Mucosa of stomach (tissue), 1 donor: ENCODE results near the gene AP3S2.

Experiments used
- H3K27me3 ChIP-seq: one replicate; pipeline ENCODE4 v1.7.0; 2013; ENCODE audit warnings: mild to moderate bottlenecking, low read length; ENCODE audit not compliant: control insufficient read depth, insufficient read depth
- H3K36me3 ChIP-seq: one replicate; pipeline ENCODE4 v1.7.0; 2013; ENCODE audit warnings: low read length; ENCODE audit not compliant: control insufficient read depth, insufficient read depth
- H3K4me1 ChIP-seq: one replicate; pipeline ENCODE4 v1.7.0; 2013; ENCODE audit warnings: mild to moderate bottlenecking, low read length; ENCODE audit not compliant: control insufficient read depth, insufficient read depth
- H3K4me3 ChIP-seq: one replicate; pipeline ENCODE4 v1.7.0; 2013; ENCODE audit warnings: low read length
- H3K9ac ChIP-seq: one replicate; pipeline ENCODE4 v1.7.0; 2013; ENCODE audit warnings: mild to moderate bottlenecking, low read length, moderate library complexity
- H3K9me3 ChIP-seq: one replicate; pipeline ENCODE4 v1.7.0; 2013; ENCODE audit warnings: mild to moderate bottlenecking, low read length, moderate library complexity; ENCODE audit not compliant: control insufficient read depth
- donor health status: Pancreatic carcinoma.

AP3S2 gene

DNA sequence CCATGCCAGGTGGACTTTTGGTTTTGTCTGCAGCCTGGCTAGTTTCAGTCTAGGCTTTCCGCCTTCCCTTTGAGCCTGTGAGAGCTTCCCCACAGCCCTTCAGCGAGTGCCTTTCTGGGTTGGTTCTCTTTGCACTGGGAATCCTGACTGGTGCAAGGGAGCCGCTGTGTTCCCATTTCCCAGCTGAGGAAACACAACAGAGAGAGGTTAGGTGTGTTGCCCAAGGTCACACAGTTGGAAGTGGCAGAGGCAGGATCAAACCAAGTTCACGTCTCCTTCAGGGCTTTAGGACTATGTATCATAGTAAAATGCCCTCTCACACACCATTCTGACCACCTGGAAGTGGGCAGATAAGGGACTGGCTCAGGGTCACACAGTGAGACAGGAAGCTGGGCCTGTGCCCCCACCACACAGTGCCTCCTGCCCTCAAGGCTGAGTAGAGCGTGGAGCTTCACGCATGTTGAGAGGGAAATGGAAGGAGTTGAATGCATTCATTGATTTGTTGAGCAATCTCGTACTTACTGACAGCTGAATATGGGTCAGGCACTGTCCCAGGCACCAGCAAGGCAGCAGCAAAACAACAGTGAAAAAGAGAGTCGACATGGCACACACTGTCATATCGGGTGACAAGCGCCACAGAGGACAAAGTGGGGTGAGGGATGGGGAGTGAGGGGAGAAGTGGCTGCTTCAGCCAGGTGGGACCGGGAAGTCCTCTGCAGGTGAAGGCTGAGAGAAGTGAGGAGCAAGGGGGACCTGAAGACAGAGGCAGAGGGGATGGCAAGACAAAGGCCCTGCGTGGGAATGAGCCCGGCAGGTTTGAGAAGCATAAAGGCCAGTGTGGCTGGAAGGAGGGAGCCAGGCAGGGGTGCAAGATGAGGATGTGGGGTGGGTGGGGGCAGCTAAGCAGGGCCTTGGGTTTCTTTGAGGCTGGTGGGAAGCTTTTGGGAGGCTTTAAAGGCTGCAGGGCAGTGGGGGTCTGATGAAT lies 66.8 kb downstream of the AP3S2 start:
- H3K9me3 ChIP-seq, result no peaks in the 10 kb centered on the region
- H3K4me1 ChIP-seq, result peaks cover 20% of the 10 kb centered on the region
- no peak overlapping the region for H3K9ac ChIP-seq
- no peak overlapping the region for H3K4me3 ChIP-seq
- H3K27me3 ChIP-seq, result peaks cover 7% of the 10 kb centered on the region
- H3K36me3 ChIP-seq, result no peaks in the 10 kb centered on the region

DNA sequence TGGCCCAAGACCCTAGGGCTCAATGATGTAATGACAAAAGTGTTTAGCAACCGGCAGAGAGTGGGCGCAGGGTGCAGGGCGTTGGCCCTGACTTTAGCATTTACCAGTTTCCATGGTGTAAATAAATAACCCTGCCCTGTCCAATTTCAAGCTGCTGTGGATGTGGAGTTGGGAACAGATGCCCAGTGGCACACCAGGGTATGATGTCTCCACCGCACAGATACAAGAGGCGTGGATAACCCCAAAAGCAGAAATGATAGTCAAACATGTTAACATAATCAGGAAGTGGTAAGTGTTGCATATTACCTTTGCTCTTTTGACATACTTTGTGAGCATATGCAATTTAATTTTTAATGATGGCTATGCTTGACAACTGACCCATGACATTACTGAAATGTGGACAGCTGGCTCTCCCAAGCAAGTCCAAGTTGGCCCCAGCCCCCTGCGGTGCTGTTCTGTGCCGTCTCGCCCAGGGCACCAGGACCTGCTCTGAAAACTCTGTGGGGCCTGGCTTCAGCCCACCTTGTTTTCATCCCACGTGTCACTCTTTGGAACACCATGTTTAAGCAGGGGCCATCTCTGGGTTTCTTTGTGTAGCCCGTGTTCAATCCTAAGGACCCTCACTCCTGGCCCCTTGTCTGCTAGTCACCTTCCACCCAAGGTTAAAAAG lies 68.4 kb downstream of the AP3S2 start:
- H3K9me3 ChIP-seq, result no peaks in the 10 kb centered on the region
- no peaks in the 10 kb centered on the region for H3K36me3 ChIP-seq
- no peak overlapping the region for H3K4me3 ChIP-seq
- H3K4me1 ChIP-seq, result peaks cover 20% of the 10 kb centered on the region
- H3K27me3 ChIP-seq, result peaks cover 7% of the 10 kb centered on the region
- no peak overlapping the region for H3K9ac ChIP-seq

DNA sequence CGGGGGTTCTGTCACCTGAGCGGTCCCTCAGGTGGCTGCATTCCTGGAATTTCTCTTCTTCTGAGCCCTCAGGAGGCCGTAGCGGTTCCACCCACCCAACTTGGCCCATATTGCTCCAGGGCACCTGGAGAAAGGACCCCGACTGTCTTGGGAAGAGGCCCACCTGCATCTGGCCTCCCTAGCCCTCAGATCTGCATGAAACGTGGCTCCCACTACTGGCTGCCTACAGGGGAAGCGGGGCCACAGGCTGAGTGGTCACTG lies 69.3 kb downstream of the AP3S2 start:
- Histone ChIP-seq H3K27me3 (peaks cover 7% of the 10 kb centered on the region), H3K9me3 (no peaks in the 10 kb centered on the region), H3K9ac (no peak overlapping the region), H3K4me3 (no peak overlapping the region), H3K36me3 (no peaks in the 10 kb centered on the region), H3K4me1 (peaks cover 20% of the 10 kb centered on the region)

DNA sequence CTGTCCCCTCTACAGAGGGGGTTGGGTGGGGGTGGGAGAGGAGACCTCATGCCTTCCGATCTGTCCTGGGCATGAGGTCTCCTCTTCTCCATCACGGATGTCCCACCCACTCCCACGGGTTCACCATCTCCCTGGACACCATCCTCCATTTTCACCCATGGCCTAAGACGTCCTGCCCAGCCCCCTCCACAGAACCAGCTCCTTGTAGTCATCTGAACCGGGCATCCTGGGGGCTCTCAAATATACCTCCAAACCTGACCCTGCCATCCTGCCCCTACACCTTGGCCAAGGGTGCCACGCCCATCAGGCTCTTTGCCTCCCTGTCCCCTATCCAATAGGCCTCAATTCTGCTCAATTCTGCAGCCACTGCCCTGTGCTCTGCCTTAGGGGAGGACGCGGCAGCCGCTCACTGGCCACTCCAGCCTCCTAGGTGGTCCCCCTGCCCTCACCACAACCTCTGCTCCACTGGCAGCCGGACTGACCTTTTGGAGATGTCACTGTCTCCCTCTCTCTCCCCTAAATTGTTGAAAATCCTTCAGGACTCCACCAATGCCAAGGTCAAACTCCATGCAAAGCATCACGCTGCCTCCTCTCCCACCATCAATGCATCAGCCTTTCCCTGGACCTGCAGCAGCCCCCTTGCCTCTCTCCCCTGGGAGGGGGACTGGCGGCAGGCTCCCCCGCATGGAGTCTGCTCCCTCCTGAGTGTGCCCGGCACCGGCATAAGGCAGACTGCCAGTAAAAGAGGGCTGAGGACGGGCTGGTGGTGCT lies 69.8 kb downstream of the AP3S2 start:
- Histone ChIP-seq H3K9ac (no peak overlapping the region), H3K27me3 (peaks cover 7% of the 10 kb centered on the region), H3K4me1 (peaks cover 15% of the 10 kb centered on the region), H3K9me3 (no peaks in the 10 kb centered on the region), H3K4me3 (no peak overlapping the region), H3K36me3 (no peaks in the 10 kb centered on the region)

DNA sequence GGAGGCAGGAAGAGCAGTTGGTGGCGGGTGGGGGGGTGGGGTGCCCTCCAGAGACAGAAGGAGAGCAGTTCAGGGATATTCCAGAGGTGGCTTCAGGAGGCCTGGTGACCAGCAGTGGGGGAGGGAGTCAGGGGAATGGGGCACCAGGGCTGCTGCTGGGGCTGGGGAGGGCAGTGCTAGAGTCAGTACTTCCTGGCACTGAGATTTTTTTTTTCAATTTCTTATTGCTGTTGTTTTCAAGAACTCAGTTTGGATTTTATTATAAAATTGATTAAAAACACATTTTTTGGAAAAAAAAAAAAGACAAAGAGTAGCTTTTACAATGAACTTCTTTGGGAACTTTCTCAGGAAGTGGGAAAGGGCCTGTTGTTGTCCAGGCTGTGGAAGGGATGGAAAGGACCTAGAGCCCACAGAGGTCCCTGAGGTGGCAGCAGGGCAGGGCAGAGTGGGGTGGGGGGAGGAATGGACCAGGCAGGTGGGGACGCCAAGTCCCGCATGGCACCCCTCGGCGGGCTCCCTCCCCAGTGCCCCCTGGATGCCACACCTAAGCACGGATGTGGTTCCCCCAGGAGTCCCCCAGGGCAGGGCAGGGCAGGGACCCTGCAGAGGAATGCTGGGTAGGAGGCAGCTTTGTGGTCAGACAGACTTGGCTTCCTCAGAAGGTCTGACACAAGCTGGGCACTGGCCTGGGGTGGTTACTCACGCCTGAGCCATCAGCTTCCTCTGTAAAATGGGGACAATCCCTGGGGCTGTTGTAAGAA lies 70.7 kb downstream of the AP3S2 start:
- Histone ChIP-seq H3K27me3 (peaks cover 7% of the 10 kb centered on the region), H3K4me1 (peaks cover 6% of the 10 kb centered on the region), H3K36me3 (no peaks in the 10 kb centered on the region), H3K4me3 (no peak overlapping the region), H3K9ac (no peak overlapping the region), H3K9me3 (no peaks in the 10 kb centered on the region)

DNA sequence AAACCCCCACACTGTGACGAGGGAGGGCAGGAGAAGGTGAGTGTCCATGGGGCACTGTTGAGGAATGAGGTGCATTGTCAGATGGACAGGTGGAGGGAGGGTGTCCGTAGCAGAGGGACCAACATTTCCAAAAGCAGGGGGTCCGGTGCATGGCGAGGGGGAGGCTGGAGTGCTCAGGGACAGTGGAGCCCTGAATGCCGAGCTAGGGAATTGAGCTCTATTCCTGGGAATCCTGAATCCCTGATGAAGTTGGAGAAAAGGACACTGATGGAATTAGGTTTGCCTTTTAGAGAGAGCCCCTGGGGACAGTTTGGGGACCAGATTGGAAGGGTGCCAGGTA lies 71.2 kb downstream of the AP3S2 start:
- peaks cover 7% of the 10 kb centered on the region for H3K27me3 ChIP-seq
- no peaks in the 10 kb centered on the region for H3K36me3 ChIP-seq
- no peak overlapping the region for H3K4me3 ChIP-seq
- peaks cover under 1% of the 10 kb centered on the region for H3K4me1 ChIP-seq
- H3K9ac ChIP-seq, result no peak overlapping the region
- no peaks in the 10 kb centered on the region for H3K9me3 ChIP-seq

DNA sequence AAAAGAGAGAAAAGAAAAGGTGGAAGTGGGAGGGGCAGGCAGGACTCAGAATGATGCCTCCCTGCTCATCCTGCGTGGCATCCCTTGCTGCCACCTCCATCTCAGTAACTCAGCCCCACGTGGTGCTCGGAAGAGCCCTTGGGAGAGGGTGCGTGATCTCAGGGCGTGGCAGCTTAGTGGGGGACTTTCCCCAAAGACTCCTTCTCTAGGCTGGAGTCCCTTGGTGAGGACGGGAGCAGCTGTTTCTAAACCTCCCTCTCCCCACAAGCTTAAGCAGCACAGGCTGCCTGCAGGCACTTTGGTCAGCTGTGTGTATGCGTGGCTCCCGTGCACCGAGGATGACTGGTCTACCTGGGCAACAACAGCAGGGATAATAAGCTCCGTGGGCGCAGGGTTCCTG lies 71.8 kb downstream of the AP3S2 start:
- no peaks in the 10 kb centered on the region for H3K36me3 ChIP-seq
- H3K27me3 ChIP-seq, result peaks cover 7% of the 10 kb centered on the region
- no peaks in the 10 kb centered on the region for H3K9me3 ChIP-seq
- no peak overlapping the region for H3K4me3 ChIP-seq
- no peak overlapping the region for H3K9ac ChIP-seq
- H3K4me1 ChIP-seq, result no peaks in the 10 kb centered on the region

DNA sequence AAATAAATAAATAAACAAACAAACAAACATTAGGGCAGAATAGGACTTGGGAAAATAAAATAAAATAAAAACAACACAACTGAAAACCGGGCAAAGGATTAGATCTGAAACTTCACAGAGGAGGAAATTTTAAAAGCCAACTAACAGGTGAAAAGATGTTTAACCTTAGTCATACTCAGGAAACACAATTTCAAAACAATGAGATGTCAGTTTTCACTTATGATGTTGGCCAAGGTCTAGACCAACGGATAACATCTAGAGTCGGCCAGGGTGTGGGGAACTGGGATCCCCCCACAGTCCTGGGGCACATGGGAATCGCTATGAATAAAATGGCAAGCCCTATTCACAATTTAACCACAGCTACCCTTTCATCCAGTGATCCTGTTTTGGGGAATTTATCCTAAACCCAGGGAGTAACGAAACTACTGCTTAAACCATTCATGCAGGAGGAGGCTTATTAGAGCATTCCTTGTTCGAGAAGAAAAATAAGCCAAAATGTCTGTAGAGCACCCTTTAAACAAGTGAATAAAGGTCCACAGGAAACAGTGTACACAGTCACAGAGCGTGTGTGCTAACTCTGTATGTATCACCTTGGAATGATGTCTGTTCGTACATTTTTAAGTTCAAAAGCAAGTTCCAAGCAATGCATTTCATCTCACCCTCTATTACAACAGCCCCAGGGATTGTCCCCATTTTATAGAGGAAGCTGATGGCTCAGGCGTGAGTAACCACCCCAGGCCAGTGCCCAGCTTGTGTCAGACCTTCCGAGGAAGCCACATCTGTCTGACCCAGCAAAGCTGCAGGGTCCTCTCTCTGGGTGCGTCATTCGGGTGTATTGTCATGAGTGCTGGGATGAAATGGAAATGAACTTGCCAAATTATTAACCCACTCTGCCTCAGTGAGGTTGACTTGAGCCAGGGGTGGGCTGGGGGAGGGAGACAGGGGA lies 72.9 kb downstream of the AP3S2 start:
- Histone ChIP-seq H3K9me3 (no peaks in the 10 kb centered on the region), H3K9ac (no peak overlapping the region), H3K36me3 (no peaks in the 10 kb centered on the region), H3K4me1 (no peaks in the 10 kb centered on the region), H3K27me3 (peaks cover 15% of the 10 kb centered on the region), H3K4me3 (no peak overlapping the region)

DNA sequence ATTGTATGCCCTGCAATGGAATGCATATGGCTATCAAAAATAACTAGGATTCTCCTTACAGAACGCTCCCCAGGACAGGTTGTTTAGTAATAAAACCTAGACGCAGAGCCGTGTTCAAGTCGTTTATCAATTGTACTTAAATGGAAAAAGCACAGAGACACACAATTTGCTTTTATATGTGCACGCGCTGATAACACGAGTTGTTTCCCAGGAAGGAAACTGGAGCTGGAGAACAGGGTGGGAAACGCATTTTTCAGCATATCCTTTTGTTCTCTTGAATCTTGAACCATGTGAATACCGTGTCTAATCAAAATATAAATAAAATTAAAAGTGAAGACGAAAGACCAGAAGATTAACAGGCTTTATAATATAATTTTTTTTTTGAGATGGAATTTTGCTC lies 75.5 kb downstream of the AP3S2 start:
- Histone ChIP-seq H3K9ac (no peak overlapping the region), H3K36me3 (no peaks in the 10 kb centered on the region), H3K4me3 (no peak overlapping the region), H3K4me1 (peaks cover 3% of the 10 kb centered on the region), H3K27me3 (peaks cover 39% of the 10 kb centered on the region), H3K9me3 (no peaks in the 10 kb centered on the region)

DNA sequence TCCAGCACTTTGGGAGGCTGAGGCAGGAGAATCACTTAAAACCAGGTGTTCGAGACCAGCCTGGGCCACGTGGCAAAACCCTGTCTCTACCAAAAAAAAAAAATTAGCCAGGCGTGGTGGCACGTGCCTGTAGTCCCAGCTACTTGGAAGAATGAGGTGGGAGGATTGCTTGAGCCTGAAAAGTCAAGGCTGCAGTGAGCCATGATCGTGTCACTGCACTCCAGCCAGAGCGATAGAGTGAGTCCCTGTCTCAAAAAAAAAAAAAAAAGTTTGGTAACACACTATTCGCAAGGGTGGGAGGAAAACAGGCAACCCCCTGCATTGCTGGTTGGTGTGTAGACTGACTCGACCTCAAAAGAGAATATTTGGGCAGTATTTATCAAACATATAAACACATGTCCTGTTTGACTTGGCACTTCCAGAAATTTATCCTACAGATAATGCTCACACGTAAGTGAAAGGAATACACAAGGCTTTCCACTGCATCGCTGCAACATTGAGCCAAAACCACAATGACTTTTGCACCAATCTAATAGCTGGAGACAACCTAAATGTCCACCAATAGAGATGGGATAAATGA lies 76.0 kb downstream of the AP3S2 start:
- Histone ChIP-seq H3K36me3 (no peaks in the 10 kb centered on the region), H3K4me1 (peaks cover 3% of the 10 kb centered on the region), H3K9me3 (no peaks in the 10 kb centered on the region), H3K27me3 (peaks cover 44% of the 10 kb centered on the region), H3K4me3 (no peak overlapping the region), H3K9ac (no peak overlapping the region)

DNA sequence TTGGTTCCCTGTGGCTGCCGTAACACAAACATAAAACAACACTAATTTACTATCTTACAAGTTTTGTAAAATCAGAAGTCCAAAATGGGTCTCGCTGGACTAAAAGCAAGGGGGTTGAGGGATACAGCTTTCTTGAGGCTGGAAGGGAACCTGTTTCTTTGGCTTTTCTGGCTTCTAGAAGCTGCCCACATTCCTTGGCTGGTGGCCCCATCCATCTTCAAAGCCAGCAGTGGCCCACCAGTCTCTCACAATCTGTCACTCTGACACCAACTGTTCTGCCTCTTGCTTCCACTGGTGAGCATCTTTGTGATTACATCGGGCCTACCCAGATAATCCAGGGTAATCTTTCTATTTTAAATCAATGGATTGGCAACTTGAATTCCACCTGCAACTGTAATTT lies 78.0 kb downstream of the AP3S2 start:
- Histone ChIP-seq H3K27me3 (peaks cover 37% of the 10 kb centered on the region), H3K4me1 (peaks cover 3% of the 10 kb centered on the region), H3K9me3 (no peaks in the 10 kb centered on the region), H3K36me3 (no peaks in the 10 kb centered on the region), H3K9ac (no peak overlapping the region), H3K4me3 (no peak overlapping the region)
